ENCODE measurements around the gene CTNNA1.

CTNNA1 gene

GRCh38 chr5:138927979-138928378, 174.8 kb downstream of the CTNNA1 start:
- Mint-ChIP-seq H3K27me3 (ENCODE audit: low read depth) (no peaks in the 10 kb centered on the region), H3K4me1 (peaks cover 22% of the 10 kb centered on the region)
- TF ChIP-seq, protein P1, sequence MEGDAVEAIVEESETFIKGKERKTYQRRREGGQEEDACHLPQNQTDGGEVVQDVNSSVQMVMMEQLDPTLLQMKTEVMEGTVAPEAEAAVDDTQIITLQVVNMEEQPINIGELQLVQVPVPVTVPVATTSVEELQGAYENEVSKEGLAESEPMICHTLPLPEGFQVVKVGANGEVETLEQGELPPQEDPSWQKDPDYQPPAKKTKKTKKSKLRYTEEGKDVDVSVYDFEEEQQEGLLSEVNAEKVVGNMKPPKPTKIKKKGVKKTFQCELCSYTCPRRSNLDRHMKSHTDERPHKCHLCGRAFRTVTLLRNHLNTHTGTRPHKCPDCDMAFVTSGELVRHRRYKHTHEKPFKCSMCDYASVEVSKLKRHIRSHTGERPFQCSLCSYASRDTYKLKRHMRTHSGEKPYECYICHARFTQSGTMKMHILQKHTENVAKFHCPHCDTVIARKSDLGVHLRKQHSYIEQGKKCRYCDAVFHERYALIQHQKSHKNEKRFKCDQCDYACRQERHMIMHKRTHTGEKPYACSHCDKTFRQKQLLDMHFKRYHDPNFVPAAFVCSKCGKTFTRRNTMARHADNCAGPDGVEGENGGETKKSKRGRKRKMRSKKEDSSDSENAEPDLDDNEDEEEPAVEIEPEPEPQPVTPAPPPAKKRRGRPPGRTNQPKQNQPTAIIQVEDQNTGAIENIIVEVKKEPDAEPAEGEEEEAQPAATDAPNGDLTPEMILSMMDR (IDR thresholded peaks at IDR 0.05; ENCODE audit: unreplicated experiment in 3 of 3): no peak

DNA sequence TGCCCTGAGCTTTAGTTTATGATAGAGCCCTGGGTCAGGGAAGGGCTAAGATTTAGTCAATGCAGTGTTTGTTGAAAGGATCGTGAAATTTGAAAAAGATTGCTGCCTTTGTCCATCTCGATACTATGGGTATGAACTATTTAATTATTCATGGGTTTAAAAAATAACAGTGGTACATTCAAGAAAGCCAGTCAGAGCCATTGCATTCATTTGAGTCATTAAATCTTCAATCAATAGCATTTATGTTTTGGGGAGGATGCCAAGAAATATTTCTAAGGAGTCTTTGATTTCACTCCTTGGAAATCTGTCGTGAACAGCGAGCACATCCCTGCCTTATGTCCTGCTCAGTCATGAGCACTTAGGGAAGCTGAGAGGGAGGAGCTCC, 176.3 kb downstream of the CTNNA1 start:
- H3K9me3 Mint-ChIP-seq: no peaks in the 10 kb centered on the region
- peaks cover 22% of the 10 kb centered on the region for H3K4me1 Mint-ChIP-seq
- peak overlapping the region in 2 of 3 experiments; percentile 64 to 77 for H3K27ac Mint-ChIP-seq
- TF ChIP-seq, protein P1 (IDR thresholded peaks at IDR 0.05; ENCODE audit: unreplicated experiment in 3 of 3): no peak
- H3K36me3 Mint-ChIP-seq (ENCODE audit: low read depth): peaks cover 88% of the 10 kb centered on the region
- no peak overlapping the region for H3K4me3 Mint-ChIP-seq
- H3K27me3 Mint-ChIP-seq (ENCODE audit: low read depth): no peaks in the 10 kb centered on the region

More at GRCh38 chr5:138927979-138928378, 174.8 kb downstream of the CTNNA1 start:
- no peaks in the 10 kb centered on the region for H3K9me3 Mint-ChIP-seq
- H3K4me3 Mint-ChIP-seq: no peak overlapping the region
- H3K27ac Mint-ChIP-seq: peak overlapping the region; percentile 4 to 74 (median 38)
- peaks cover 86% of the 10 kb centered on the region for H3K36me3 Mint-ChIP-seq (ENCODE audit: low read depth)

GRCh38 chr5:138930371-138931097, 177.3 kb downstream of the CTNNA1 start:
- Mint-ChIP-seq H3K27ac (no peak overlapping the region), H3K9me3 (no peaks in the 10 kb centered on the region), H3K4me1 (peaks cover 22% of the 10 kb centered on the region), H3K4me3 (no peak overlapping the region), H3K27me3 (ENCODE audit: low read depth) (no peaks in the 10 kb centered on the region), H3K36me3 (ENCODE audit: low read depth) (peaks cover 89% of the 10 kb centered on the region)
- TF ChIP-seq, protein P1 (IDR thresholded peaks at IDR 0.05; ENCODE audit: unreplicated experiment in 3 of 3): no peak

- H3K27ac Mint-ChIP-seq: peak overlapping the region in 1 of 3 experiments; percentile 14
- peaks cover 91% of the 10 kb centered on the region for H3K36me3 Mint-ChIP-seq (ENCODE audit: low read depth)
- H3K9me3 Mint-ChIP-seq: no peaks in the 10 kb centered on the region
- peaks cover 22% of the 10 kb centered on the region for H3K4me1 Mint-ChIP-seq
- no peak overlapping the region for H3K4me3 Mint-ChIP-seq
- no peaks in the 10 kb centered on the region for H3K27me3 Mint-ChIP-seq (ENCODE audit: low read depth)
- TF ChIP-seq, protein P1 (IDR thresholded peaks at IDR 0.05; ENCODE audit: unreplicated experiment in 3 of 3): no peak
Observed at GRCh38 chr5:138932171-138932810, 179.1 kb downstream of the CTNNA1 start.

DNA sequence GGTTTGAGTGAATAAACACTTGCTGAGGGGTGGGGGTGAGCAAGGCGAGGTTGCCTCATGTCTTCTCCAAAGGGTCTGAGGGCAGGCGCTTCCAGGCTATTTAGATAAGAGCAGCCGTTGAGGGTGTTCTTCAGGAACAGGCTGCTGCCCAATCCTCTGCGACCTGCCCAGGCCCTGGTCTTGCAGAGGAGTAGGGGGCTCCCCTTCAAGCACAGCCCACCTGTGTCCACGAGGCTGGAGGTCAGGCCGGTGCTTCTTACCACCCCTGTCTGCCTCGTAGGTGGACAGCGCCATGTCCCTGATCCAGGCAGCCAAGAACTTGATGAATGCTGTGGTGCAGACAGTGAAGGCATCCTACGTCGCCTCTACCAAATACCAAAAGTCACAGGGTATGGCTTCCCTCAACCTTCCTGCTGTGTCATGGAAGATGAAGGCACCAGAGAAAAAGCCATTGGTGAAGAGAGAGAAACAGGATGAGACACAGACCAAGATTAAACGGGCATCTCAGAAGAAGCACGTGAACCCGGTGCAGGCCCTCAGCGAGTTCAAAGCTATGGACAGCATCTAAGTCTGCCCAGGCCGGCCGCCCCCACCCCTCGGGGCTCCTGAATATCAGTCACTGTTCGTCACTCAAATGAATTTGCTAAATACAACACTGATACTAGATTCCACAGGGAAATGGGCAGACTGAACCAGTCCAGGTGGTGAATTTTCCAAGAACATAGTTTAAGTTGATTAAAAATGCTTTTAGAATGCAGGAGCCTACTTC, 180.5 kb downstream of the CTNNA1 start:
- Mint-ChIP-seq H3K27ac (peak overlapping the region in 2 of 3 experiments; percentile 29 to 45), H3K4me1 (peaks cover 9% of the 10 kb centered on the region), H3K27me3 (ENCODE audit: low read depth) (no peaks in the 10 kb centered on the region), H3K36me3 (ENCODE audit: low read depth) (peaks cover 89% of the 10 kb centered on the region), H3K9me3 (no peaks in the 10 kb centered on the region), H3K4me3 (no peak overlapping the region)
- TF ChIP-seq, protein P1 (IDR thresholded peaks at IDR 0.05; ENCODE audit: unreplicated experiment in 3 of 3): no peak
